Measurements from ENCODE around the gene P2RY6.

DNA sequence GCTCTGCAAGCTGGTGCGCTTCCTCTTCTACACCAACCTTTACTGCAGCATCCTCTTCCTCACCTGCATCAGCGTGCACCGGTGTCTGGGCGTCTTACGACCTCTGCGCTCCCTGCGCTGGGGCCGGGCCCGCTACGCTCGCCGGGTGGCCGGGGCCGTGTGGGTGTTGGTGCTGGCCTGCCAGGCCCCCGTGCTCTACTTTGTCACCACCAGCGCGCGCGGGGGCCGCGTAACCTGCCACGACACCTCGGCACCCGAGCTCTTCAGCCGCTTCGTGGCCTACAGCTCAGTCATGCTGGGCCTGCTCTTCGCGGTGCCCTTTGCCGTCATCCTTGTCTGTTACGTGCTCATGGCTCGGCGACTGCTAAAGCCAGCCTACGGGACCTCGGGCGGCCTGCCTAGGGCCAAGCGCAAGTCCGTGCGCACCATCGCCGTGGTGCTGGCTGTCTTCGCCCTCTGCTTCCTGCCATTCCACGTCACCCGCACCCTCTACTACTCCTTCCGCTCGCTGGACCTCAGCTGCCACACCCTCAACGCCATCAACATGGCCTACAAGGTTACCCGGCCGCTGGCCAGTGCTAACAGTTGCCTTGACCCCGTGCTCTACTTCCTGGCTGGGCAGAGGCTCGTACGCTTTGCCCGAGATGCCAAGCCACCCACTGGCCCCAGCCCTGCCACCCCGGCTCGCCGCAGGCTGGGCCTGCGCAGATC is 37.5 kb upstream of the P2RY6 start:
- TF ChIP-seq POLR2AphosphoS5 (IDR thresholded peaks at IDR 0.05; ENCODE audit: low read depth, low read length) (no peak), POU2F2 (IDR thresholded peaks at IDR 0.05; ENCODE audit: low read depth, low read length) (no peak), POLR2A (IDR thresholded peaks at IDR 0.05; ENCODE audit: low read depth, low read length) (no peak), TAF1 (IDR thresholded peaks at IDR 0.05; ENCODE audit: low read depth, low read length) (no peak), SPI1 (IDR thresholded peaks at IDR 0.05; ENCODE audit: low read depth, low read length) (no peak), PAX5 (IDR thresholded peaks at IDR 0.05; ENCODE audit: insufficient read depth, low read length, severe bottlenecking) (no peak)
